HG02798 (cell line): ENCODE measurements around the gene ATP6V1G3.
"Not testable (repeated sequence)": the region's sequence is repeated elsewhere in the genome, so short reads cannot be mapped to it uniquely, and the experiment has no call there.

Source experiments
- ATAC-seq: cut with Tn5 transposase; IDR thresholded peaks from one replicate; pipeline ENCODE4 v1.9.1; 2021; ENCODE audit warnings: mild to moderate bottlenecking; ENCODE audit not compliant: unreplicated experiment, poor library complexity

The ATP6V1G3 gene

GRCh38 chr1:198540580-198540979 lies at the start of gene ATP6V1G3:
ATP6V1G3 (minus strand) TSS chr1:198540680; CDS start chr1:198540650, 30 bp downstream.
- ATAC-seq: no peak

- no peak for ATAC-seq
Observed at GRCh38 chr1:198588845-198589244, 48.4 kb upstream of the ATP6V1G3 start.

GRCh38 chr1:198584163-198584562 lies 43.7 kb upstream of the ATP6V1G3 start:
- ATAC-seq: no peak

GRCh38 chr1:198583209-198583802 lies 42.8 kb upstream of the ATP6V1G3 start:
- not testable (repeated sequence) for ATAC-seq

- ATAC-seq: no peak
Observed at GRCh38 chr1:198577444-198577843, 37.0 kb upstream of the ATP6V1G3 start.

- peak; percentile 60 for ATAC-seq
Observed at GRCh38 chr1:198575798-198576641, 35.5 kb upstream of the ATP6V1G3 start.

- ATAC-seq: no peak
Observed at GRCh38 chr1:198575292-198575691, 34.8 kb upstream of the ATP6V1G3 start.

GRCh38 chr1:198574325-198574724 lies 33.8 kb upstream of the ATP6V1G3 start:
- ATAC-seq: no peak

GRCh38 chr1:198564716-198565115 lies 24.2 kb upstream of the ATP6V1G3 start:
- ATAC-seq: no peak

GRCh38 chr1:198564157-198564556 lies 23.7 kb upstream of the ATP6V1G3 start:
- ATAC-seq: no peak

- no peak for ATAC-seq
Observed at GRCh38 chr1:198563583-198563982, 23.1 kb upstream of the ATP6V1G3 start.

GRCh38 chr1:198560161-198560560 lies 19.7 kb upstream of the ATP6V1G3 start:
- ATAC-seq: no peak

GRCh38 chr1:198559362-198559761 lies 18.9 kb upstream of the ATP6V1G3 start:
- ATAC-seq: no peak

- no peak for ATAC-seq
Observed at GRCh38 chr1:198558402-198558801, 17.9 kb upstream of the ATP6V1G3 start.

GRCh38 chr1:198556971-198557370 lies 16.5 kb upstream of the ATP6V1G3 start:
- peak; percentile 85 for ATAC-seq

- no peak for ATAC-seq
Observed at GRCh38 chr1:198552668-198553416, 12.4 kb upstream of the ATP6V1G3 start.

GRCh38 chr1:198550941-198551524 lies 10.6 kb upstream of the ATP6V1G3 start:
- no peak for ATAC-seq

GRCh38 chr1:198549866-198550265 lies 9.4 kb upstream of the ATP6V1G3 start:
- ATAC-seq: peak; percentile 84

GRCh38 chr1:198548890-198549289 lies 8.4 kb upstream of the ATP6V1G3 start:
- no peak for ATAC-seq

GRCh38 chr1:198545156-198545555 lies 4.7 kb upstream of the ATP6V1G3 start:
- ATAC-seq: no peak

GRCh38 chr1:198544265-198544664 lies 3.8 kb upstream of the ATP6V1G3 start:
- ATAC-seq: no peak
